ENCODE results near the gene SEC16A. TPM values are rescaled to one million over a fixed set of nuclear protein-coding genes. Genes with fewer than 3 reads are reported as not detected.

Gene SEC16A
- total RNA-seq, result 64.5 and 74.9 TPM in 2 replicates

- TF ChIP-seq CTCF (IDR thresholded peaks at IDR 0.05; ENCODE audit: insufficient read depth, low read length, poor library complexity, severe bottlenecking), result no peak
- Histone ChIP-seq H3K36me3 (ENCODE audit: control insufficient read depth, insufficient read depth, low read length) (peaks cover 1% of the 10 kb centered on the region), H3K27me3 (ENCODE audit: control insufficient read depth, insufficient read depth, low read length) (no peaks in the 10 kb centered on the region), H3K4me3 (ENCODE audit: low read depth, low read length) (peak within 1 kb of the TSS; percentile 97)
- peak; percentile 71 for DNase-seq (ENCODE audit: low read depth)
These were observed at the start of gene SEC16A for GRCh38 chr9:136482793-136483588. SEC16A (minus strand) TSS chr9:136483040; CDS start chr9:136477615, 5,425 bp downstream.

- H3K27me3 ChIP-seq (ENCODE audit: control insufficient read depth, insufficient read depth, low read length), result peaks cover 14% of the 10 kb centered on the region
- no peak overlapping the region for H3K4me3 ChIP-seq (ENCODE audit: low read depth, low read length)
- no peak for DNase-seq (ENCODE audit: low read depth)
- no peaks in the 10 kb centered on the region for H3K36me3 ChIP-seq (ENCODE audit: control insufficient read depth, insufficient read depth, low read length)
- TF ChIP-seq CTCF (IDR thresholded peaks at IDR 0.05; ENCODE audit: insufficient read depth, low read length, poor library complexity, severe bottlenecking), result no peak
These were observed 49.3 kb upstream of the SEC16A start for GRCh38 chr9:136531904-136532798.

GRCh38 chr9:136531186-136531903 lies 48.5 kb upstream of the SEC16A start:
- DNase-seq (ENCODE audit: low read depth), result no peak
- no peaks in the 10 kb centered on the region for H3K36me3 ChIP-seq (ENCODE audit: control insufficient read depth, insufficient read depth, low read length)
- H3K27me3 ChIP-seq (ENCODE audit: control insufficient read depth, insufficient read depth, low read length), result peaks cover 14% of the 10 kb centered on the region
- H3K4me3 ChIP-seq (ENCODE audit: low read depth, low read length), result no peak overlapping the region
- TF ChIP-seq CTCF (IDR thresholded peaks at IDR 0.05; ENCODE audit: insufficient read depth, low read length, poor library complexity, severe bottlenecking), result no peak

GRCh38 chr9:136530461-136531089 lies 47.7 kb upstream of the SEC16A start:
- H3K27me3 ChIP-seq (ENCODE audit: control insufficient read depth, insufficient read depth, low read length), result peaks cover 14% of the 10 kb centered on the region
- no peak overlapping the region for H3K4me3 ChIP-seq (ENCODE audit: low read depth, low read length)
- TF ChIP-seq CTCF (IDR thresholded peaks at IDR 0.05; ENCODE audit: insufficient read depth, low read length, poor library complexity, severe bottlenecking), result no peak
- DNase-seq (ENCODE audit: low read depth), result no peak
- H3K36me3 ChIP-seq (ENCODE audit: control insufficient read depth, insufficient read depth, low read length), result no peaks in the 10 kb centered on the region

Measured in kidney epithelial cell (primary cell).